ENCODE measurements around the gene SC5D.

The SC5D gene

GRCh38 chr11:121329781-121330395 lies 37.3 kb downstream of the SC5D start:
- no peak for DNase-seq (ENCODE audit: low read depth)

DNA sequence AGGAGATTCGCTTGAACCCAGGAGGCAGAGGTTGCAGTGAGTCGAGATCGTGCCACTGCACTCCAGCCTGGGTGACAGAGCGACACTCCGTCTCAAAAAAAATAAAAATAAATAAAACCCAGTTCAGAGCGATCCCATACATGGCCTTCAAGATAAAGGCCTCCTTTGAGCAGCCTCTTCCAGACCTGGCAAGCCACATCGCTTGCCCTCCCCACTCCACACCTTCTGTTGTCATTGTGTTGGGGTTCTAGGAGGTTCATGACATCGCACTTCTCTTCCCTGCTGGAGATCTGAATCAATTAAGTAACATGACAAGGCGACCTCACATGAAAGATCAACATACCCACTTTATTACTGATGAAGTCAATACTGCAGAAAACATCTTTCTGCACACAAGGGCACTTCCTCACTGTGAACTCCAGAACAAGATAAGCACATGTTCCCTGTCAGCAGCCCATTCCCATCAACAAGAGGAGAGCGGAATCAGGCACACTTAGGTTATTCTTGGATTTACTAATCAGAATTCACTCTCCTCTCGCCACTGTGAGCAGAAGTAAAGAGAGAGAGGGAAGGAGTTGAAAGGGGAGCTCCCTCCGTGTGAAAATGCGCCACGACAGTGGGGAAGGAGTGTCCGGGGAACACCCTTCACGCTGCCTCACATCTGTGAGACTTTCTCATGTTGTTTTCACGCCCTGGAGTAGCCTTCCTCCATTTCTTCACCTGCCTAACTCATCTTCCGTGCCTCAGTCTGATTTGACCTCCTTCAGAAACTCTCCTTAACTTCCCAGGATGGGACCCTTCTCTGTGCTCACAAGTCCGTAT lies 38.3 kb downstream of the SC5D start:
- no peak for DNase-seq (ENCODE audit: low read depth)

- DNase-seq (ENCODE audit: low read depth) = no peak
Observed at GRCh38 chr11:121334973-121335710, 42.6 kb downstream of the SC5D start.

- no peak for DNase-seq (ENCODE audit: low read depth)
Observed at GRCh38 chr11:121336279-121336937, 43.8 kb downstream of the SC5D start.

DNA sequence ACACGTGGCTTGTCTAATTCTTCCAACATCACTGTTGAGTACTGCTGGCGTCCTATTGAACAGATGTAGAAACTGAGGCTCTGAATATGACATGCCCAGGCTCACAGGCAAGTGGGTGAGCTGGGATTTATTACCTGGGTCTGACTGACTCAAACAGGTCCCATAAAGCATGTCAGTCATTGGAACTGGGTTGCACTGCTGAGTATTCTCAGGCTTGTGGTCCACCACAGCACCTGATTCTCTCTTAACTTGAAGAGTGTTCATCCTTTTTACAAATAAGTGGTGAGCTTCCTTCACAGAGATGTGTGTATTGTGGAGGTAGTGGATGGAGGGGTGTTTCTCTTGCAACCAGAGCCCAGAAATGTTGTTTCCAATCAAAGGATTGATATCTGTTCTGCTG lies 44.5 kb downstream of the SC5D start:
- DNase-seq (ENCODE audit: low read depth) = no peak

- no peak for DNase-seq (ENCODE audit: low read depth)
Observed at GRCh38 chr11:121337740-121338272, 45.2 kb downstream of the SC5D start.

DNA sequence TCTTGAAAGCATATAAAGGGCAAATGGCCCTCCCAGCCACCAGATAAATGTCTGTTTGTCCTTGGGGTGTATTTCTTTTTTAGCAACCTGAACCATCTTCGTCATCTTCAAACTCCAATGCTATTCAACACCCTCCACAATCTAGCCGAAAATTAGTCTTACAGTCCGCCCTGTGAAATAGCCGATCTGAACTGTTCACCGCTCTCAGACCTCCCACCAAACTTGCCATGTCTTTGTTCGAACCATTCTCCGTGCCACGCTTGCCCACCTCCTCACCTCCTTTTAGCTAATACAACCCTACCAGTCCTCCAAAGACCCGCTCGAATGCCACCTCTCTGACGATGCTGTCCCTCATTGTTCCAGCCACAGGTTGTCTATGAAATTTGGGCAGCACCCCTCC lies 46.0 kb downstream of the SC5D start:
- DNase-seq (ENCODE audit: low read depth) = no peak

GRCh38 chr11:121340032-121340580 lies 47.5 kb downstream of the SC5D start:
- no peak for DNase-seq (ENCODE audit: low read depth)

- no peak for DNase-seq (ENCODE audit: low read depth)
Observed at GRCh38 chr11:121341609-121342008, 49.0 kb downstream of the SC5D start.

DNA sequence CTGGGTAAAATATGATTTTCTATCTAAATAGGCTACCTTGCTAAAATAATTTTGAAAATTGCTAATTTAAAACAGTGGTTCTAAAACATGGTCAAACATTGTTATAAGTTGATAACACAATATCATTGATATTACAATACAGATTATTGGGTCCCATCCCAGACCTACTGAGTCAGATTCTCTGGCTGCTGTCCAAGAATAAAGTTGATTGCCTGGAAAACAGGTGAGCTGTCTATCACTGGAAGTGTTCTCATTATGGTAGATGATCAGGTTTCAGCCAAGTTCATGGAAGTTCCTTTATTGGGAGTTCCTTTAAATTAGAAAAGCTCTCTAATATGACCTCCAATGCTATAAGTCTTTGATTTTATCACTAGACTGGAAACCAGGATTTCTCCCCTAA lies 52.3 kb downstream of the SC5D start:
- no peak for DNase-seq (ENCODE audit: low read depth)

DNA sequence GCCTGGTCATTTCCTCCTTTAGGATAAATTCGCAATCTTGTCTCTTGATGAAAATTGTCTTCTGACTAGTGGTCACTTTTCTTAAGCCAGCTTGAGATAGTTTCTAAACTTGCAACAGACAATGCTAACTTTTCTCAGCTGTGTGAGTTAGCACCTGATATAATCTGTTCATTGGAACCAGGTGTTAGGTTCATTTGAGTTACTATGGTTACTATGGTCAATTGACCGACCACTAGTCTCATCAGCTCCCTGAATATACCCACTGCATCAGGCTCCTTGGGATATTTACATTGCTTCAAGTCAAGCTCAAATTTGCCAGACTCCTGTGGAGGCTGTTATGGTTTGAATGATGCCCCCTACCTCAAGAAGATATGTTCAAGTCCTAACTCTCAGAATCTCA lies 54.5 kb downstream of the SC5D start:
- no peak for DNase-seq (ENCODE audit: low read depth)

- DNase-seq (ENCODE audit: low read depth) = no peak
Observed at GRCh38 chr11:121347813-121348212, 55.2 kb downstream of the SC5D start.

DNA sequence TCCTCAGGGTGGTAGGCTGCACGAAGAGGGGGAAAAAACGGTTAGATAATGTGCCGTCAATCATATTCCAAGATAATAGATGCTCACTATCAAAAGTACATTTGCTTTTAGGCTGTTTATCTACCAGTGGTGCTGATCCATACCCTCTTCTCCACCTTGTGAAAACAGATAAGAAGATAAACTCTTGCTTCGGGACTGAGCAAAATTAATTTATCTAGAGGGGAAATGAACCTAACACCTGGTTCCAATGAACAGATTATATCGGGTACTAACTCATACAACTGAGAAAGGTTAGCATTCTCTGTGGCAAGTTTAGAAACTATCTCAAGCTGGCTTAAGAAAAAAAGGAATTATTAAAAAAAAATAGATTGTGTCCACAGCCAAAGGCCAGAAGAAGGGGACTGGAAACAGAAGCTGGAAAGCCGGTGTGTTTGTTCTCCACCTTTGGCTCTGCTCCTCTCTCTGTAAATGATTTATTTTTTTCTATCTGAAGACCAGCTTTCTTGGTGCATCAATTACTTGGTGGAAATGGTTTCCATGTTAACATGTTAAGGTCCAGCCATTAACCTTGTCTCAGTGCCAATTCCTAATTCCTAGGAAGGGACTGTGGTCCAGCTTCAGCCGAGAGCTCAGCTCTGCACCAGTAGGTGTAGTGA lies 55.8 kb downstream of the SC5D start:
- no peak for DNase-seq (ENCODE audit: low read depth)

GRCh38 chr11:121349790-121350189 lies 57.2 kb downstream of the SC5D start:
- DNase-seq (ENCODE audit: low read depth) = no peak

DNA sequence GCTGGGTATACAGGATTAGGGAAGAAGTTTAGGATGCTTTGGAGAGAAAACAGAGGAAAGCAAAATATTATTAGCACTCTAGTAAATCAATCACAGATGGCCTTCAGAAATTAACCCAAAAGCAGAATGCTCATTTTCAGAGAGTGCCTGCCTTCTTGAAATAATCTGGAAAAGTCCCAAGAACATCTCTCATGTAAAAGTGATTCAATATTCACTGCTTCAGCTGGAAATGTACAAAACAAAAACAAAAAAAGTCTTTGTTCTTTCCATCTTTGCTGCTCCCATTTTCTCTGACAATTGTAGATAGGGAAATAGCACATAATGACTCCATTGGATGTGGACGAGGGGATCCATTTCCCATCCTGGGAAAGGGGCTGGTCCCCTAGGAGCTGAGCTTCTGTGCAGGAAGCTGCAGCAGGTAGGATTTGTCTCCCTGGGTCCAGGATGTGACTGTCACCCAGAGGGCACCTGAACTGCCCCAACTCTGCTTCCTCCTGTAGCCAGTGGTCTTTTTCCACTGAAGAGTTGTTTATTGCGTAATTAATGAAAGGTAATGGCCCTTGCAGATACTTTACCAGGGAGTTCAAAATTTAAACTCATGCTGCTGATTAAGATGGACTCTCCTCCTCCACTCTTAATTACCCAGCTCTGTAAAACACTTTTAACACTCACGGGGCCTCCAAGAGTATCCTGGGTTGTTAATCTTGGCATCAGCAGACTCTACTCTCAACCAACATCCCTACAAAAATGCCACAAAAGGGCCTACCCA lies 57.9 kb downstream of the SC5D start:
- no peak for DNase-seq (ENCODE audit: low read depth)

DNA sequence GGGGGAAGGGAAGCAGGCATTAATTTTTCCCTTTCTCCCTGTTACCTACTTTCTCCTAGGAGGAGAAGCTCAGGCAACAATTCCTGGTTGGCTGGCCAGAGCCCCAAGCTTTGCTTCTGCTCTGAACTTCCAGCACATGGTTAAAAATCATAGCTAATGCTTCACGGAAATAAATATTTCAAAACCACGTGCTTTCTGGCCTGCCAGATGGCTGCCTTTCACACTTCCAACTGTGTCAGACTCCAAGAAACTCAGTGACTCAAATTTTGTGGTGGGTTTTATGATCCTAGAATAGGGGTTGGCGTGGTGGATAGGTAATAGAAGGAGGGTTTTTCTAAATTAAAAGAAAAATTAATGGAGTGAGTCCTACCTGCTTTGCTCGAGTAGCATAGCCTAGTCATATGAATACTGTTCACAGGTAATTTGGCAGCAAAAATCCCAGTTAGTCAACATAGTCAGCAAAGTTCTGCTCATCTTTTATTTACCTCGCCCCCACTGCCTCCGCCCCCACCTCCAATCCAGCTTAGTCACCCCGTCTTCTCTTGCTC lies 58.6 kb downstream of the SC5D start:
- DNase-seq (ENCODE audit: low read depth) = no peak

DNA sequence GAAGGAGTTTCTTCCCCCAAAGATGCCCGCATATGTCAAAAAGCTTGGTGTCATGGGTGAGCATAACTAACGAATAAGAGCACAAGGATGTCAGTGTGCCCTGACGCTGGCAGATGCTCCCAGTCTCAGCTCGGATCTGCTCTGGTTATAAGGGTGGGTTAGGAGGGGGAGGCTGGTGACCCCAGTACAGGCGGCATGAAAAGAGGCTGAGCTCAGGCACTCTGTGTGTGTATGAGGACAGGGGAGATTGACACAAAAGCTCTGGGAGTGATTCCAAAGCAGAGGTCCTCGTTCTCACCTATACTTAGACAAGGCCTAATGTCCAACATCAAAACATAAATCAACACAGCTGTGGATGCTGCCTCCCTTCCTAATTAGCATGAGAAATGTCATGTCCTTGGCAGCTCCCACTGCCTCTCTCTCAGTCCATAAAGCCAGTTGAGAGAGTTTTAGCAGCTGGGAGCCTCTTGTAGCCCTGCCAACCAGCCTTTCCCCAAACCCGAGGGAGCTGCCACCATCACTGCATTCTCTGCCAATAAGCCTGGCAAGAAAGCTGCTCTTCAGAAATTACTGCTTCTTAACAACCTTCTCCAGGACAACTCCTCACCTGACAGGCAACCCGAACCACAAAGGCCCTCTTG lies 59.8 kb downstream of the SC5D start:
- no peak for DNase-seq (ENCODE audit: low read depth)

DNA sequence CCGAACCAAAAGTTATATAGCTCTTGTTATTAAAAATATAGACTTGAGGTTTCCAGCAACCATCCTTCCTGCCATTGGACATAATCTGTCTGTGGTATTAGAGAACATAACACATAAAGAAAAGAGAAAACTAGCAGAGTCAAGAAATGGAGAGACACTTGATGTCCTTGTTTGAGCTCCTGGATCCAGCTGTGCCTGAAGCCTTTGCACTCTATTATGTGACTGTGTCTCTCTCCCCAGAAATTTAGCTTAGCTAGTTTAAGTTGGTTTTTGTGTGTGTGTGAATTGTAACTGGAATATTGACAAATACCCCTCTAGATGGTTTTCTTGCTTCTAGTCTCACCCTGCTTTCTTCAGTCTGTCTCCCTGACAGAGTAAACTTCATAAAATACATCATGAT lies 61.6 kb downstream of the SC5D start:
- no peak for DNase-seq (ENCODE audit: low read depth)

DNA sequence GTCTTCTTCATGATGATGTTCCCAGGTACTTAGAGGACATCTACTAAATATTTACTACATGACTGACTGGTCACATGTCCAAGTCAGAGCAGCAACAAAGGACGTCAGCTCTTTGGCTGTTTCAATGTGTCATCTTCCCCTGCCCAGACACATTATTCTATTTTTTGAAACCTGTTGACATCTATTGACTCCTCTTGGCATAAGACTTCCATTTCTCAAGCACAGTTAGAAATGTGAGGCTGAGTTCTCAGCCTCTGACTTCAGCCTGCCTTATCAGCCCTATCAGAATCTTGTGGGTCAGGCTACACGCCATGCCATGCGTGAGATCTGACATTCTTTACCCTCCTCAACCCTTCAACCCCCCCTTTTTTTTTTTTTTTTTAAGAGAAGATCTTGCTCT lies 63.8 kb downstream of the SC5D start:
- DNase-seq (ENCODE audit: low read depth) = peak; percentile 15

Data from EH (cell line).